H9 (cell line): ENCODE results near the gene PGM2L1. TPM values are rescaled to one million over a fixed set of nuclear protein-coding genes. Genes with fewer than 3 reads are reported as not detected.

Experiments used
- DNase-seq: peaks from one replicate; pipeline ENCODE4 v3.0.0-alpha.2; 2017
- H2AFZ ChIP-seq: one replicate; pipeline ENCODE4 v1.6.1; 2013; ENCODE audit warnings: mild to moderate bottlenecking, low read length, control low read depth, moderate library complexity
- H2AK5ac ChIP-seq: 2 replicates; pipeline ENCODE4 v1.6.1; 2013; ENCODE audit warnings: low read length, control low read depth, mixed read lengths; ENCODE audit not compliant: insufficient read length
- H2BK120ac ChIP-seq: one replicate; pipeline ENCODE4 v1.6.1; 2013; ENCODE audit warnings: low read depth, mild to moderate bottlenecking, low read length, control low read depth, inconsistent platforms; ENCODE audit not compliant: poor library complexity, severe bottlenecking
- H2BK12ac ChIP-seq: 2 replicates; pipeline ENCODE4 v1.6.1; 2013; ENCODE audit warnings: low read length, control low read depth, mixed read lengths, low read depth; ENCODE audit not compliant: insufficient read length
- H2BK15ac ChIP-seq: 2 replicates; pipeline ENCODE4 v1.6.1; 2013; ENCODE audit warnings: low read depth, low read length, control low read depth
- H2BK20ac ChIP-seq: one replicate; pipeline ENCODE4 v1.6.1; 2013; ENCODE audit warnings: low read depth, mild to moderate bottlenecking, low read length, control low read depth, inconsistent platforms; ENCODE audit not compliant: poor library complexity, severe bottlenecking
- H2BK5ac ChIP-seq: 2 replicates; pipeline ENCODE4 v1.6.1; 2013; ENCODE audit warnings: low read length, control low read depth, mixed read lengths; ENCODE audit not compliant: insufficient read length
- H3K14ac ChIP-seq: 2 replicates; pipeline ENCODE4 v1.6.1; 2013; ENCODE audit warnings: low read length, control low read depth; ENCODE audit not compliant: insufficient read depth
- H3K18ac ChIP-seq: 2 replicates; pipeline ENCODE4 v1.6.1; 2013; ENCODE audit warnings: low read depth, mild to moderate bottlenecking, mixed read lengths, low read length, control low read depth; ENCODE audit not compliant: insufficient read length
- H3K23ac ChIP-seq: 2 replicates; pipeline ENCODE4 v1.6.1; 2013; ENCODE audit warnings: low read length, control low read depth, mixed read lengths, low read depth; ENCODE audit not compliant: insufficient read length
- H3K23me2 ChIP-seq: 2 replicates; pipeline ENCODE4 v1.6.1; 2013; ENCODE audit warnings: low read depth, mild to moderate bottlenecking, mixed read lengths, low read length, control low read depth; ENCODE audit not compliant: insufficient read length, poor library complexity, severe bottlenecking
- H3K27ac ChIP-seq: 2 replicates; pipeline ENCODE4 v1.5.1; 2013; ENCODE audit warnings: low read length, control low read depth, mixed read lengths, low read depth; ENCODE audit not compliant: insufficient read length
- H3K27me3 ChIP-seq: 2 replicates; pipeline ENCODE4 v1.6.1; 2013; ENCODE audit warnings: low read length, control low read depth, inconsistent platforms; ENCODE audit not compliant: insufficient read depth
- H3K4ac ChIP-seq: 2 replicates; pipeline ENCODE4 v1.6.1; 2013; ENCODE audit warnings: low read depth, mild to moderate bottlenecking, control low read depth, inconsistent platforms, low read length, moderate library complexity
- H3K4me1 ChIP-seq: 2 replicates; pipeline ENCODE4 v1.6.1; 2013; ENCODE audit warnings: low read length, control low read depth, inconsistent platforms; ENCODE audit not compliant: insufficient read depth
- H3K4me2 ChIP-seq: 2 replicates; pipeline ENCODE4 v1.6.1; 2013; ENCODE audit warnings: low read length, control low read depth, mixed read lengths; ENCODE audit not compliant: insufficient read length, insufficient read depth
- H3K56ac ChIP-seq: 2 replicates; pipeline ENCODE4 v1.6.1; 2013; ENCODE audit warnings: low read depth, mild to moderate bottlenecking, mixed read lengths, low read length, control low read depth; ENCODE audit not compliant: insufficient read length
- H3K79me1 ChIP-seq: 2 replicates; pipeline ENCODE4 v1.6.1; 2013; ENCODE audit warnings: low read depth, mild to moderate bottlenecking, moderate library complexity, low read length, control low read depth, inconsistent platforms; ENCODE audit not compliant: insufficient read depth, poor library complexity, severe bottlenecking
- H3K79me2 ChIP-seq: 2 replicates; pipeline ENCODE4 v1.6.1; 2013; ENCODE audit warnings: low read length, control low read depth, inconsistent platforms; ENCODE audit not compliant: insufficient read depth
- H3K9ac ChIP-seq: 2 replicates; pipeline ENCODE4 v1.6.1; 2013; ENCODE audit warnings: low read length, control low read depth, mixed read lengths; ENCODE audit not compliant: insufficient read length; ENCODE audit errors: extremely low read depth
- H3K9me3 ChIP-seq: one replicate; pipeline ENCODE4 v1.6.1; 2013; ENCODE audit warnings: low read depth, low read length, inconsistent platforms; ENCODE audit not compliant: control insufficient read depth
- H3T11ph ChIP-seq: one replicate; pipeline ENCODE4 v1.6.1; 2013; ENCODE audit warnings: mild to moderate bottlenecking, low read length, control low read depth, inconsistent platforms
- H4K20me1 ChIP-seq: one replicate; pipeline ENCODE4 v1.6.1; 2013; ENCODE audit not compliant: control insufficient read depth, insufficient read length, insufficient read depth
- H4K5ac ChIP-seq: 2 replicates; pipeline ENCODE4 v1.6.1; 2013; ENCODE audit warnings: low read depth, mild to moderate bottlenecking, mixed read lengths, low read length, control low read depth; ENCODE audit not compliant: insufficient read length
- H4K8ac ChIP-seq: replicated peaks from 2 replicates; pipeline ENCODE4 v1.6.1; 2013; ENCODE audit warnings: low read length, control low read depth, mixed read lengths, low read depth; ENCODE audit not compliant: insufficient read length
- H4K91ac ChIP-seq: 2 replicates; pipeline ENCODE4 v1.6.1; 2013; ENCODE audit warnings: low read depth, mild to moderate bottlenecking, moderate library complexity, mixed read lengths, low read length, control low read depth; ENCODE audit not compliant: insufficient read length
- H3K27ac Mint-ChIP-seq, 3 experiments: 2 replicates in 2 of 3; 3 replicates in 1 of 3; pipeline ENCODE4 v1.8.0; 2020 to 2021; ENCODE audit warnings: mixed read lengths in 3 of 3, mild to moderate bottlenecking in 1 of 3, moderate library complexity in 1 of 3
- H3K27me3 Mint-ChIP-seq: 2 replicates; pipeline ENCODE4 v1.8.0; 2021; ENCODE audit warnings: low read depth, mild to moderate bottlenecking, moderate library complexity, mixed read lengths
- H3K36me3 Mint-ChIP-seq, 3 experiments: 2 replicates in 2 of 3; 3 replicates in 1 of 3; pipeline ENCODE4 v1.8.0; 2020 to 2021; ENCODE audit warnings: low read depth in 3 of 3, mixed read lengths in 3 of 3; ENCODE audit not compliant: insufficient read depth in 1 of 3
- H3K4me1 Mint-ChIP-seq, 2 experiments: 2 replicates each; pipeline ENCODE4 v1.8.0; 2020; ENCODE audit warnings: mixed read lengths in 2 of 2
- H3K4me3 Mint-ChIP-seq, 2 experiments: 2 replicates in 1 of 2; 3 replicates in 1 of 2; pipeline ENCODE4 v1.8.0; 2020 to 2021; ENCODE audit warnings: mild to moderate bottlenecking in 2 of 2, mixed read lengths in 2 of 2, moderate library complexity in 1 of 2
- H3K9me3 Mint-ChIP-seq, 2 experiments: 2 replicates in 1 of 2; 3 replicates in 1 of 2; pipeline ENCODE4 v1.8.0; 2020; ENCODE audit warnings: mild to moderate bottlenecking in 2 of 2, mixed read lengths in 2 of 2, moderate library complexity in 1 of 2
- WGBS: extraction: QIAGEN DNeasy Blood & Tissue Kit; methylation state at CpG from one replicate; pipeline ENCODE4 v1.1.7; 2013; ENCODE audit warnings: missing lambda C conversion rate, low lambda C conversion rate, mixed read lengths; ENCODE audit not compliant: insufficient read length; ENCODE audit errors: extremely low coverage; 5-methylcytosine and 5-hydroxymethylcytosine counted together
- total RNA-seq: library from RNA; stranded (reverse); gene quantifications from 2 replicates; pipeline ENCODE4 v1.2.1, GENCODE V29; 2021
- TF ChIP-seq, protein P1 (sequence below): fragments of 200-600 bp; sonication (generic); conservative IDR thresholded peaks from 3 replicates; pipeline ENCODE4 v1.8.0; 2021; ENCODE audit warnings: antibody characterized with exemption, mild to moderate bottlenecking

PGM2L1 gene
- total RNA-seq, 1 experiment from 2014 or later: 16.9 TPM

DNA sequence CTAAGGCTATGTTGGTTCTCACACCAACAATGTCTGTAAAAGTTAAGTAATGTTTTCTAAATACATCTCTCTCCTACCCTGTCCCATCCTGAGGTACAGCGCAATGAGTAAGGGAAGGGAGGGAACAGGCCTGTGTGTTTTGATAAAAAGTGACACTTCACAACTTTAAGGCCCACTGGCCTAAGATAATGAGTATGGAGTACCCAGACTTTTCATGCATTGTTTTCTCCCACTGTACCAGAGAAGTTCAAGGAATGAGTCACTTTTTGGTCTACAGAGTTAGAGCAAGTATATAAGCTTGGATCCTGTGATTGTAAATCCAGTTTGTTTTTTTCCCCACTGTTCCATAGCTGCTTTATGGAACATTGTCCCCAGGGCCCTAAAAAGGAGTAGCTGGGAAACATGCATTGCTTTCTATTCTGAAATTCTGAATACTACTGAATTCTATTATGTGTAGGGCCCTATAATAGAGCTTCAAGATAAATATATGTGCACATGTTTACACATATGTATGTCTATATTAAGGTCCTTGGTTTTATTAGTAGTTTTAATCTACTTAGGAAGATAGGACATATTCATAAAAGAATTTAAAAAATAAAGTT lies 39.3 kb upstream of the PGM2L1 start:
- no peaks in the 10 kb centered on the region for H3K27me3 ChIP-seq
- TF ChIP-seq, protein P1, sequence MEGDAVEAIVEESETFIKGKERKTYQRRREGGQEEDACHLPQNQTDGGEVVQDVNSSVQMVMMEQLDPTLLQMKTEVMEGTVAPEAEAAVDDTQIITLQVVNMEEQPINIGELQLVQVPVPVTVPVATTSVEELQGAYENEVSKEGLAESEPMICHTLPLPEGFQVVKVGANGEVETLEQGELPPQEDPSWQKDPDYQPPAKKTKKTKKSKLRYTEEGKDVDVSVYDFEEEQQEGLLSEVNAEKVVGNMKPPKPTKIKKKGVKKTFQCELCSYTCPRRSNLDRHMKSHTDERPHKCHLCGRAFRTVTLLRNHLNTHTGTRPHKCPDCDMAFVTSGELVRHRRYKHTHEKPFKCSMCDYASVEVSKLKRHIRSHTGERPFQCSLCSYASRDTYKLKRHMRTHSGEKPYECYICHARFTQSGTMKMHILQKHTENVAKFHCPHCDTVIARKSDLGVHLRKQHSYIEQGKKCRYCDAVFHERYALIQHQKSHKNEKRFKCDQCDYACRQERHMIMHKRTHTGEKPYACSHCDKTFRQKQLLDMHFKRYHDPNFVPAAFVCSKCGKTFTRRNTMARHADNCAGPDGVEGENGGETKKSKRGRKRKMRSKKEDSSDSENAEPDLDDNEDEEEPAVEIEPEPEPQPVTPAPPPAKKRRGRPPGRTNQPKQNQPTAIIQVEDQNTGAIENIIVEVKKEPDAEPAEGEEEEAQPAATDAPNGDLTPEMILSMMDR: no peak
- H3K18ac ChIP-seq: no peak overlapping the region
- no peak overlapping the region for H2BK5ac ChIP-seq
- no peak overlapping the region for H3T11ph ChIP-seq
- no peak overlapping the region for H3K4me3 Mint-ChIP-seq
- H3K79me2 ChIP-seq: no peaks in the 10 kb centered on the region
- no peaks in the 10 kb centered on the region for H4K20me1 ChIP-seq
- H3K27ac Mint-ChIP-seq: no peak overlapping the region
- peaks cover 0 to 2% of the 10 kb centered on the region in 2 experiments; a peak in 1 of 4 replicates for H3K4me1 Mint-ChIP-seq
- H3K36me3 Mint-ChIP-seq: no peaks in the 10 kb centered on the region
- H2AFZ ChIP-seq: no peak overlapping the region
- H3K23ac ChIP-seq: no peak overlapping the region
- no peaks in the 10 kb centered on the region for H3K23me2 ChIP-seq
- no peak for DNase-seq
- no peaks in the 10 kb centered on the region for H3K79me1 ChIP-seq
- H3K27ac ChIP-seq: no peak overlapping the region
- H3K27me3 Mint-ChIP-seq: peaks cover 2% of the 10 kb centered on the region; the same call in 1 of the 2 replicates
- H3K4ac ChIP-seq: no peak overlapping the region
- H2BK15ac ChIP-seq: no peak overlapping the region
- H3K4me1 ChIP-seq: no peaks in the 10 kb centered on the region
- no peak overlapping the region for H3K4me2 ChIP-seq
- no peak overlapping the region for H2AK5ac ChIP-seq
- no peak overlapping the region for H2BK12ac ChIP-seq
- H3K9ac ChIP-seq: no peak overlapping the region
- no peak overlapping the region for H2BK20ac ChIP-seq
- H2BK120ac ChIP-seq: no peak overlapping the region
- WGBS: no CpG with 5 or more reads among the region's 1 CpG
- no peak overlapping the region for H4K5ac ChIP-seq
- no peak overlapping the region for H4K91ac ChIP-seq
- H3K9me3 Mint-ChIP-seq: no peaks in the 10 kb centered on the region
- H4K8ac ChIP-seq: no peak overlapping the region
- H3K14ac ChIP-seq: no peak overlapping the region
- no peaks in the 10 kb centered on the region for H3K9me3 ChIP-seq
- no peak overlapping the region for H3K56ac ChIP-seq
